VCaP (cell line): ENCODE measurements around the gene WDR6.

Experiments
- H3K27ac ChIP-seq: fragments of 450-650 bp; 2 replicates; pipeline ENCODE4 v1.5.1; 2017
- CTCF ChIP-seq: fragments of 450-650 bp; conservative IDR thresholded peaks from 2 replicates; pipeline ENCODE4 v1.5.1; 2017; ENCODE audit warnings: mild to moderate bottlenecking, moderate library complexity

Gene WDR6

GRCh38 chr3:49035281-49035680 is 28.1 kb downstream of the WDR6 start:
- no peak for TF ChIP-seq CTCF

GRCh38 chr3:49053543-49053942 is 46.4 kb downstream of the WDR6 start:
- H3K27ac ChIP-seq = no peak overlapping the region
- TF ChIP-seq CTCF = no peak

More at GRCh38 chr3:49035281-49035680, 28.1 kb downstream of the WDR6 start:
- H3K27ac ChIP-seq = no peak overlapping the region

GRCh38 chr3:49054344-49054862 is 47.2 kb downstream of the WDR6 start:
- TF ChIP-seq CTCF = no peak
- H3K27ac ChIP-seq = no peak overlapping the region

- TF ChIP-seq CTCF = no peak
- H3K27ac ChIP-seq = no peak overlapping the region
Measured at GRCh38 chr3:49057268-49057667, 50.1 kb downstream of the WDR6 start.

- no peak for TF ChIP-seq CTCF
- H3K27ac ChIP-seq = no peak overlapping the region
Measured at GRCh38 chr3:49058011-49058410, 50.8 kb downstream of the WDR6 start.
